HEK293T (cell line): Measurements from ENCODE around the gene EOMES.

Experiments
- CTCF ChIA-PET: fragments of 350-600 bp; formaldehyde crosslinking; extraction: SDS; loops from one replicate; lab custom pipeline; 2021; ENCODE audit warnings: antibody characterized with exemption, inconsistent platforms; lab: Yijun Ruan, JAX
- POLR2A ChIA-PET: fragments of 350-600 bp; formaldehyde crosslinking; extraction: SDS; loops from one replicate; lab custom pipeline; 2020; ENCODE audit warnings: antibody characterized with exemption, inconsistent platforms; lab: Yijun Ruan, JAX
- DNase-seq: peaks from one replicate; pipeline ENCODE4 v3.0.0; 2012; ENCODE audit warnings: mixed read lengths; ENCODE audit errors: extremely low spot score
- ARNT ChIP-seq: fragments of 450-650 bp; IDR thresholded peaks from 2 replicates; pipeline ENCODE4 v1.6.1; 2017; ENCODE audit warnings: mild to moderate bottlenecking
- BHLHE40 ChIP-seq: fragments of 450-650 bp; IDR thresholded peaks from 2 replicates; pipeline ENCODE4 v1.6.1; 2016; ENCODE audit warnings: mild to moderate bottlenecking, moderate library complexity, borderline replicate concordance
- CTBP1 ChIP-seq: fragments of 450-650 bp; IDR thresholded peaks from 2 replicates; pipeline ENCODE4 v1.6.1; 2016; ENCODE audit warnings: borderline replicate concordance
- ELF4 ChIP-seq: fragments of 450-650 bp; IDR thresholded peaks from 2 replicates; pipeline ENCODE4 v1.6.1; 2017; ENCODE audit warnings: antibody characterized with exemption
- FOXA1 ChIP-seq: fragments of 450-650 bp; IDR thresholded peaks from 2 replicates; pipeline ENCODE4 v1.6.1; 2016; ENCODE audit warnings: mild to moderate bottlenecking
- FOXK2 ChIP-seq: fragments of 450-650 bp; IDR thresholded peaks from 2 replicates; pipeline ENCODE4 v1.6.1; 2016; ENCODE audit warnings: mild to moderate bottlenecking
- FOXM1 ChIP-seq: fragments of 450-650 bp; IDR thresholded peaks from 2 replicates; pipeline ENCODE4 v1.6.1; 2017; ENCODE audit warnings: mild to moderate bottlenecking, borderline replicate concordance
- HDGF ChIP-seq: fragments of 450-650 bp; IDR thresholded peaks from 2 replicates; pipeline ENCODE4 v1.6.1; 2017; ENCODE audit warnings: antibody characterized with exemption, borderline replicate concordance
- L3MBTL2 ChIP-seq: fragments of 450-650 bp; conservative IDR thresholded peaks from 2 replicates; pipeline ENCODE4 v1.6.1; 2016; ENCODE audit warnings: mild to moderate bottlenecking
- LEF1 ChIP-seq: fragments of 450-650 bp; IDR thresholded peaks from 2 replicates; pipeline ENCODE4 v1.6.1; 2017; ENCODE audit warnings: mild to moderate bottlenecking, borderline replicate concordance
- NFRKB ChIP-seq: fragments of 450-650 bp; IDR thresholded peaks from 2 replicates; pipeline ENCODE4 v1.6.1; 2016; ENCODE audit warnings: mild to moderate bottlenecking, moderate library complexity
- SP1 ChIP-seq: fragments of 450-650 bp; IDR thresholded peaks from 2 replicates; pipeline ENCODE4 v1.6.1; 2017
- SUZ12 ChIP-seq: fragments of 450-650 bp; IDR thresholded peaks from 2 replicates; pipeline ENCODE4 v1.6.1; 2016; ENCODE audit warnings: mild to moderate bottlenecking
- TARDBP ChIP-seq: fragments of 450-650 bp; IDR thresholded peaks from 2 replicates; pipeline ENCODE4 v1.6.1; 2016
- ZNF384 ChIP-seq: fragments of 450-650 bp; IDR thresholded peaks from 2 replicates; pipeline ENCODE4 v1.6.1; 2016
- TF ChIP-seq, protein P1 (sequence below): fragments of 450-650 bp; IDR thresholded peaks from 2 replicates; pipeline ENCODE4 v1.6.1; 2016

EOMES gene

DNA sequence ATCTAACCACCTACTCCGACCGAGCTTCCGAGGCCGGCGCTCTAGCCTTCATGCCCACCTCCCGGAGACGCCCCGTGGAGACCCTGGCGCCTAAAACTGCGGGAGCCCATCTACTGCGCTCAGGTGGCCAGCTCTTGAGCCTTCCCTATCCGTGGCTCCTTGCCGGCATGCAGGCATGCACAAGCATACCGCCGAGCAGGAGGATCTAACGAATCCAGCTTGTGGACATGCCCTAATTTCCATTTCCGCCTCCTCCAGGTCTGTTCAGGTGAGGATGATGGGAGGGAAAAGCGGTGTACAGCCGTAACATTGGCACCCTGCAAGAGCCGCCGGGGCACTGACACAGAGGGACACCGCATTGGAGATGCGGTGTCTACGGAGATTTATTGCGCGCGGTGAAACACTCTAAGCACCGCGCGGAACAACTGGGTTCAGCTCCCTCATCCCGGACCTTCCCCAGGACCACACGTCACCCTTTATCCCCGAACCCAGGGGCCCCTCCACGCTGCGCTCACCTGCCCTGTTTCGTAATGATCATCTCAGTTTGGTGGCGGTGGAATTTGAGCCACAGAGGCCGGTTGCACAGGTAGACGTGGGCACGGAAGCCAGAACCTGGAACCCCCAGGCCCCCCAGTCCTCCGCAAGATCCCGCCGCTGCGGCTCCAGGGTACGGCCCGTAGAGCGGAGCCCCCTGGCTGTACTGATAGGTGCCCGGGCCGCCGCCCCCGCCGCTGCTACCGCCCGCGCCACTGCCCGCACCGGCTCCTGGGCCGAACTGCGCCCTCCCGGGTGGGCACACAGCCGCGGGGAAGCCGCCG, 1.0 kb downstream of the EOMES start:
- no peak for TF ChIP-seq HDGF
- no peak for TF ChIP-seq FOXK2
- no peak for TF ChIP-seq NFRKB
- no peak for TF ChIP-seq CTBP1
- no peak for TF ChIP-seq ELF4
- peak; percentile 43 for TF ChIP-seq L3MBTL2
- no peak for TF ChIP-seq ZNF384
- no peak for TF ChIP-seq LEF1
- ChIA-PET CTCF (interaction anchor here (1.1 to 2.2 kb wide), 6 partner anchors 8 to 869 kb away, joined by 3 to 16 read pairs (median 5); no protein-coding TSS in a partner anchor), POLR2A (interaction anchor here (0.9 to 1.3 kb wide), 4 partner anchors 9 to 591 kb away, joined by 3 to 7 read pairs (median 5); no protein-coding TSS in a partner anchor)
- peak; percentile 63 for DNase-seq

- CTCF ChIA-PET, result interaction anchor here (0.5 to 0.6 kb wide), 2 partner anchors 39 to 520 kb away, joined by 4 to 6 read pairs; no protein-coding TSS in a partner anchor
- POLR2A ChIA-PET, result no interaction called here
- no peak for TF ChIP-seq L3MBTL2
- no peak for TF ChIP-seq HDGF
- no peak for TF ChIP-seq LEF1
- no peak for TF ChIP-seq FOXA1
- TF ChIP-seq ARNT, result no peak
- TF ChIP-seq CTBP1, result no peak
- TF ChIP-seq NFRKB, result no peak
- TF ChIP-seq FOXM1, result no peak
- no peak for TF ChIP-seq TARDBP
- TF ChIP-seq, protein P1, sequence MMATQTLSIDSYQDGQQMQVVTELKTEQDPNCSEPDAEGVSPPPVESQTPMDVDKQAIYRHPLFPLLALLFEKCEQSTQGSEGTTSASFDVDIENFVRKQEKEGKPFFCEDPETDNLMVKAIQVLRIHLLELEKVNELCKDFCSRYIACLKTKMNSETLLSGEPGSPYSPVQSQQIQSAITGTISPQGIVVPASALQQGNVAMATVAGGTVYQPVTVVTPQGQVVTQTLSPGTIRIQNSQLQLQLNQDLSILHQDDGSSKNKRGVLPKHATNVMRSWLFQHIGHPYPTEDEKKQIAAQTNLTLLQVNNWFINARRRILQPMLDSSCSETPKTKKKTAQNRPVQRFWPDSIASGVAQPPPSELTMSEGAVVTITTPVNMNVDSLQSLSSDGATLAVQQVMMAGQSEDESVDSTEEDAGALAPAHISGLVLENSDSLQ, result no peak
- no peak for TF ChIP-seq FOXK2
- TF ChIP-seq SUZ12, result no peak
- no peak for TF ChIP-seq ZNF384
- no peak for TF ChIP-seq BHLHE40
- DNase-seq, result no peak
Measured at GRCh38 chr3:27719314-27720003, 2.7 kb downstream of the EOMES start.

DNA sequence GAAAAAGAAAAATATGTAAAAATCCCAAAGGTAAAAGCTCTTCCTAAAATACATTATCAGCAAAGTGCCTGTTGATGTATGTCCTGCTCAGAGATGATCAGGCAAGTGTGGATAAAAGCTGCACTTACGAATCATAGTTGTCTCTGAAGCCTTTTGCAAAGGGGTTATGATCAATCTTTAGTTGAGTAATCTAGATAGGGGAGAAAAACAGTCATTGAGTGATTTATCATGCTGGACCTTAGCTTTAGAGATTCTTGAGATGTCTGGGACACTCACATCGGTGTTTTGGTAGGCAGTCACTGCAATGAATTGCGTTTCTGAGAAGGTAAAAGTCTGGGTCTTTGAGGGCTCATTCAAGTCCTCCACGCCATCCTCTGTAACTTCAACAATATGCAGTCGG, 3.7 kb downstream of the EOMES start:
- ChIA-PET CTCF (no interaction called here), POLR2A (interaction anchor here (0.6 kb wide), 1 partner anchor 86 kb away, joined by 3 read pairs; no protein-coding TSS in a partner anchor)
- no peak for DNase-seq
- TF ChIP-seq FOXM1 (no peak), L3MBTL2 (no peak), SUZ12 (no peak), NFRKB (no peak), HDGF (no peak), FOXA1 (no peak), ELF4 (no peak), ZNF384 (no peak), TARDBP (no peak), LEF1 (no peak), FOXK2 (no peak), ARNT (no peak), BHLHE40 (no peak), SP1 (no peak), CTBP1 (no peak)
- TF ChIP-seq, protein P1, result no peak

DNA sequence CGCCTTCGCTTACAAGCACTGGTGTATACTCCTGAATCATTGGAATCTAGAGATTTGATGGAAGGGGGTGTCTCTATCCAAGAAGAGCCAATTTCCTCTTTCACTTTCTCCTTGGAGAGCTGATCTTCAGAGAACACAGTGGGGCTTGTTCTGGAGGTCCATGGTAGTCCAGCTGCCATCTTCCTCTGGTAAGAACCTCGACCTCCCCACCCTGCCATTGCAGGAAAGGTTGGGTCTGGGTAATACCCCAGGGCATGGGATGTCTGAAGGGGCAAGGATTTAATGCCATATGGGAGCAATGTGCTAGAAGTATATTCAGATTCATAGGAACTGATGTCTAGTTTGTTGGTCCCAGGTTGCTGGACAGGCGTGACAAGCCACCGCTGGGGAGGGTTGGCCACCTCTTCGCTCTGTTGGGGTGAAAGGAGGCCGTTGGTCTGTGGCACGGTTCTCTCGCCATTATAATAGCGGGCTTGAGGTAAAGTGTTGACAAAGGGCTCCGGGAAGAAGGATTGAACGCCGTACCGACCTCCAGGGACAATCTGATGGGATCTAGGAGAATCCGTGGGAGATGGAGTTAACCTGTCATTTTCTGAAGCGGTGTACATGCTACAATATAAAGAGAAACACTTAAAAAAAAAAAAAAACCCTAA, 4.8 kb downstream of the EOMES start:
- CTCF ChIA-PET, result no interaction called here
- POLR2A ChIA-PET, result no interaction called here
- no peak for DNase-seq
- TF ChIP-seq NFRKB, result no peak
- no peak for TF ChIP-seq LEF1
- TF ChIP-seq FOXK2, result no peak
- no peak for TF ChIP-seq SUZ12
- TF ChIP-seq SP1, result no peak
- TF ChIP-seq HDGF, result no peak
- no peak for TF ChIP-seq L3MBTL2
- TF ChIP-seq ARNT, result no peak
- TF ChIP-seq ELF4, result no peak
- TF ChIP-seq BHLHE40, result no peak
- TF ChIP-seq CTBP1, result no peak
- TF ChIP-seq FOXA1, result no peak
- no peak for TF ChIP-seq ZNF384

DNA sequence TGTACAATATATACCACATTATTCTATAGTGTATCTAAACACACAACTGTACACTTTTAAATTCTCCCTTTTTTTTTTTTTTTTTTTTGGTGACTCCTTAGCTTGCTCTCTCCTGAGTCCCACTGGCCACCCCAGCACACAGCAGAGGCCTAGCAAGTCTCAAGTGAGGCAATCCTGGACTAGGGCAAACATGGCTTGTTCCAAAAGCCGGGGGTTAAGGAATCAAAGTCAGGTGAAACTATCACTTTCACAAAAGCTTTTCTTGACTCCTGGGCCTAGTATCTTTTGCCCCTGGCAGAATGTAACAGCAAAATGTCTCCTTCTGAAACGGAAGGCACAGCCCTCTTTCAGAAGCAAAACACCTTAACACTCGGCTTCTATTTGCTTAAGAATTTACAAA, 5.8 kb downstream of the EOMES start:
- POLR2A ChIA-PET, result no interaction called here
- no peak for DNase-seq
- no peak for TF ChIP-seq FOXA1
- TF ChIP-seq BHLHE40, result no peak
- TF ChIP-seq ELF4, result no peak
- TF ChIP-seq FOXK2, result no peak
- TF ChIP-seq NFRKB, result no peak
- no peak for TF ChIP-seq CTBP1
- no peak for TF ChIP-seq LEF1
- TF ChIP-seq SUZ12, result no peak
- TF ChIP-seq ARNT, result no peak
- no peak for TF ChIP-seq SP1
- no peak for TF ChIP-seq L3MBTL2
- TF ChIP-seq, protein P1, result no peak
- no peak for TF ChIP-seq ZNF384
- TF ChIP-seq TARDBP, result no peak
- TF ChIP-seq FOXM1, result no peak
- no peak for TF ChIP-seq HDGF
- CTCF ChIA-PET, result interaction anchor here (0.6 kb wide), 1 partner anchor 610 kb away, joined by 4 read pairs; no protein-coding TSS in a partner anchor
